Measurements from ENCODE around the gene ESRRB.
A peak's percentile ranks its signal among the peaks of the same experiment; 100 is the strongest.

Gene ESRRB

DNA sequence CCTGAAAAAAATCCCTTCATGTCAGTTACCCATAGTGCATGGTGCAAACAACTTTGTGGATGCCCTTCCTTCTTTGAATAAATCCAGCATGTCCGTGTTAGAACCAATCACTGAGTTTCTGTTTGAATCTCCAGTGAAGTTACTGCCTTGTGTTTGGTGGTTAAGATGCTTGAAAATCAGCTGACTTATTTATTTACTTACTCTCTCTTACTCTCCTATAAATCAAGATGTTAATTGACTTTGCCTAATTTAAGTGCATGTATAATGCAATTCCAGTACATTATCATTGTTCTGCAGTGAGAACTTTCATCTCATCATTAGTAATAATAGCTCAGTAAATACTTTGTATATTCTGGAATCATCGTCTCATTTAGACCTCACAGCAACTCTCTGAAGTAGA is 114.2 kb downstream of the ESRRB start:
- no peak overlapping the region for H3K4me3 ChIP-seq
- H3K36me3 ChIP-seq (replicated peaks), result no peaks in the 10 kb centered on the region
- in situ Hi-C loops (cut with MboI; ENCODE audit: low sequenced_read_pairs), result no loop called here
- H3K9me3 ChIP-seq, result no peaks in the 10 kb centered on the region
- no peak for DNase-seq (ENCODE audit: low spot score in 2 of 2)
- H3K4me1 ChIP-seq, result peaks cover 11% of the 10 kb centered on the region
- H3K27me3 ChIP-seq (ENCODE audit: low read depth), result no peaks in the 10 kb centered on the region

DNA sequence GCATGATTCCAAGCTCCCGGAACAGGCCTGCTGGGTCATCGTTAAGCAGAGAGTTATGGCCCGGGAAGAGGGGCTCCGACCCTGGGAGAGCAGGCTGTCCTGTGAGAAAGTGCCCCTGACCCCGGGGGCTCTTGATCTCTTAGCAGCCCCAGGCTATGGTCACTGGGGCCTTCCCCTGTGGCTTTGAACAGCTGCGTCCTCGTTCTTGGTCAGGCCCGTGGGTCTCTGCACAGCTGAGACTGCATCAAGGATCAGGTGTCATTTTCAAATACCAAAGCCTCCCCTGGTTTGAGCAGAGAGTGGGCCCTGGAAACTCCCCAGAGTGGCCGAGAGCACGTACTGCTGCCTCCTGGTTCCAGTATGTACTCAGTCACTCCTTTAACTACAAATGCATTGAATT is 114.8 kb downstream of the ESRRB start:
- Histone ChIP-seq H3K4me1 (peaks cover 10% of the 10 kb centered on the region), H3K27me3 (ENCODE audit: low read depth) (no peaks in the 10 kb centered on the region), H3K9me3 (no peaks in the 10 kb centered on the region), H3K4me3 (no peak overlapping the region), H3K36me3 (replicated peaks) (no peaks in the 10 kb centered on the region)
- in situ Hi-C loops (cut with MboI; ENCODE audit: low sequenced_read_pairs), result no loop called here
- DNase-seq (ENCODE audit: low spot score in 2 of 2), result no peak

DNA sequence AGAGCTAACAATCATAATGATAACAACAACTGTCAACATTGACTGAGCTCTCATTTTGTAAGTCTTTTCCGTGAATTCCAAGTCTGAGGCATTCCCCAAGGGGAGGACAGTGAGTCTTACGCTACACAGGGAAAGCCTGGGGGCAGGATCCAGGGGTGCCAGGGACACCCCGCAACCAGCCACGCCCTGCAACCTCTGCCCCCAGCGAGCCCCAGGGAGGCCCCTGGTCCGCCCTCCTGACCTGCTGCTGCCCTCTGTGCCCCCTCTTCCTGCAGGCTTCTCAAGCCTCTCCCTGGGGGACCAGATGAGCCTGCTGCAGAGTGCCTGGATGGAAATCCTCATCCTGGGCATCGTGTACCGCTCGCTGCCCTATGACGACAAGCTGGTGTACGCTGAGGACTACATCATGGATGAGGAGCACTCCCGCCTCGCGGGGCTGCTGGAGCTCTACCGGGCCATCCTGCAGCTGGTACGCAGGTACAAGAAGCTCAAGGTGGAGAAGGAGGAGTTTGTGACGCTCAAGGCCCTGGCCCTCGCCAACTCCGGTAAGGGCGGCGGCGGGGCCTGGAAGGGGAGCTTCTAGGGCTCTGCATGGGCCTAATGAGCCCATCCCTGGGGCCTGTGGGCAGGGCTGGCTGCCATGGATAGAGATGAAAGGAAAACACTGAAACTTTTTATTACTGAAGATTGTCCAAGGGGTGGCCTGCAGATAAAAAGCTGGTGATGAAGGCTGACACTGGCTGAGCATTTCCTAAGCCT is 115.4 kb downstream of the ESRRB start:
- Histone ChIP-seq H3K9me3 (no peaks in the 10 kb centered on the region), H3K4me3 (no peak overlapping the region), H3K4me1 (peaks cover 5% of the 10 kb centered on the region), H3K36me3 (replicated peaks) (no peaks in the 10 kb centered on the region), H3K27me3 (ENCODE audit: low read depth) (no peaks in the 10 kb centered on the region)
- no peak for DNase-seq (ENCODE audit: low spot score in 2 of 2)
- in situ Hi-C loops (cut with MboI; ENCODE audit: low sequenced_read_pairs), result no loop called here

DNA sequence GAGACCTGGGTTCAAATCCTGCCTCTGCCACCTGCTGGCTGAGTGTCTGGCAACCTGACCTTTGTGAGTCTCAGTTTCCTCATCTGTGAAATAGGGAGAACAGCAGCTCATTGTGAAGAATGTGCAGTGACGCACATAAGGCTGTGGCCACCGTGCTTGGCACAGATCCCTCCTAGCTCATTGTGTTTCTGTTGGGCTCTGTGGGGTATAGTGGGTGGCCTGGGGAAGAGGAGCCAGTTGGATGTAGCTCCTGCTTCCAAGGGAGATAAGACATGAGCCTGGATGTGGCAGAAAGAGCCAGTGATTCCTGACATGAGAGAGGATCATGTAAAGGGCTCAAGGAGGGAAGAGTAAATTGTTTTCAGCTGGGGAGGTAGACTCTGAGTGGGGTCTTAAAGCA is 120.0 kb downstream of the ESRRB start:
- DNase-seq (ENCODE audit: low spot score in 2 of 2), result no peak
- no peaks in the 10 kb centered on the region for H3K36me3 ChIP-seq (replicated peaks)
- H3K4me1 ChIP-seq, result no peaks in the 10 kb centered on the region
- H3K4me3 ChIP-seq, result no peak overlapping the region
- peaks cover 8% of the 10 kb centered on the region for H3K27me3 ChIP-seq (ENCODE audit: low read depth)
- no peaks in the 10 kb centered on the region for H3K9me3 ChIP-seq
- in situ Hi-C loops (cut with MboI; ENCODE audit: low sequenced_read_pairs), result no loop called here

DNA sequence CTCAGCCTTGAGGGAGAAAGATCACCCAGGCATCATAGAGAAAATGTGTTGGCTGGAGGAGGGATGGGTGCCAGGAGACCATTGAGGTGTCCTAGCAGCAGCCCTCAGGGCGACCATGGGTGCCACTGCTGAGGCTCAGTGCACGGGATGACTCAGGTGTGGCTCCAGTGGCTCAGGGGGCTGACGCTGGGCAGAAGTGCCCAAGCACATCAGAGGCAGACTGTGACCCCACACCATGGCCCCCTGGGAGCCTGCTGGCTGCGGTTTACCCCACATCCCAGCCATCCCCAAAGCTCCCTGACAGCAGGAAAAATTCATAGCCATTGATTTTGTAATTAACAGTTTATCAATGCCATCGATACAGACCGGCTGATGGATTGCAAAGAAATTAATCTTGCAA is 120.7 kb downstream of the ESRRB start:
- in situ Hi-C loops (cut with MboI; ENCODE audit: low sequenced_read_pairs), result no loop called here
- Histone ChIP-seq H3K9me3 (no peaks in the 10 kb centered on the region), H3K4me3 (no peak overlapping the region), H3K36me3 (replicated peaks) (no peaks in the 10 kb centered on the region), H3K27me3 (ENCODE audit: low read depth) (peaks cover 15% of the 10 kb centered on the region), H3K4me1 (no peaks in the 10 kb centered on the region)
- no peak for DNase-seq (ENCODE audit: low spot score in 2 of 2)

DNA sequence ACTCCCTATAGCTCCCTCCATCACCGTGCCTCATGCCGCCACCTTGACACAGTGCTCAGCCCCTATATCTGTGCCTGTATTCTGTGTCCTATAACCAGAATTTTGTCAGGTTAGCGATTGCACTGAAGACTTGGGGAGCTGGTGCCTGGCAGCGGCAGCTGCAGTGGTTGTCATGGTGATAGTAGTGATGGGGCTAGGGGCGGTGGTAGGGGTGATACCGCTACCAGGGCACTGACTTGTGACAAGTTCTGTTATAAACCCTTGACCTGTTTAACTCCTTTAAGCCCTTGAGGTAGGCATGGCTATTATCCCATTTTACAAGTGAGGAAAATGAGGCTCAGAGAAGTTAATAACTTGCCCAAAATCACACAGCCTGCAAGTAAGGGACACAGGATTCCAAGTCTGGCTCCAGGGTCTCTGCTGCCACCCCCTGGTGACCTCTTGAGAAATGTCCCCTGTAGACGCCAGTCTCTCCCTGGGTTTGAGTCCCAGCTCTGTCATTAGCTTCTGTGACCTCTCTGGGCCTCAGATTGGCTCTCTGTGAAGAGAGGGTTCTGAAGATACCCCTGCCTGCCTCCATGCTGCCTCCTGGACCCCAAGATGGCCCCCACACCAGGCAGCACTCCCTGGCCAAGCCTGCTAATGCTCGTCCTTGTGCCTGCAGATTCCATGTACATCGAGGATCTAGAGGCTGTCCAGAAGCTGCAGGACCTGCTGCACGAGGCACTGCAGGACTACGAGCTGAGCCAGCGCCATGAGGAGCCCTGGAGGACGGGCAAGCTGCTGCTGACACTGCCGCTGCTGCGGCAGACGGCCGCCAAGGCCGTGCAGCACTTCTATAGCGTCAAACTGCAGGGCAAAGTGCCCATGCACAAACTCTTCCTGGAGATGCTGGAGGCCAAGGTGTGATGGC is 121.9 kb downstream of the ESRRB start:
- H3K27me3 ChIP-seq (ENCODE audit: low read depth), result peaks cover 18% of the 10 kb centered on the region
- peak in 1 of 2 experiments; percentile 44 for DNase-seq (ENCODE audit: low spot score in 2 of 2)
- in situ Hi-C loops (cut with MboI; ENCODE audit: low sequenced_read_pairs), result no loop called here

DNA sequence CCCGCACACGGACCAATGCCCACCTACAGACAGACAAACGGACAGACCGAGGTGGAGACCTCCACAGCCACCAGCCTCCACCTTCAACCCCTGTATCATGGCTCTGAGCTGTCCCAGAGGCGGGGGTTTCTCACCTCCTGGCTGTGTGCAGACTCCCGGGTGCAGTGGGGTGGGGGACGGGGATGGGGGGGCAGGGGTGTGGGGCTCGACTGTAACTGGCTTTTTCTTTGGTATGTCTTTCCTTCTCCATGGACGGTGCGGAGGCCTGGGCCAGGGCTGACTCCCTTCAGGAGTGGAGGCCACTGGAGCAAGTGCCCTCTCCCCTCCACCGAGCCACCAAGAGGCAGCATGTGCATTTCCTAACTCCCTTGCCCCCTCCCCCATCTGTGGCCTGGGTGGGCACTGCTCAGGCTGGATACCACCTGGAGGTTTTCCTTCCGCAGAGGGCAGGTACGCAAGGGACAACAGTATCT is 122.6 kb downstream of the ESRRB start:
- Histone ChIP-seq H3K27me3 (ENCODE audit: low read depth) (peaks cover 19% of the 10 kb centered on the region), H3K36me3 (replicated peaks) (no peaks in the 10 kb centered on the region), H3K4me3 (no peak overlapping the region), H3K9me3 (no peaks in the 10 kb centered on the region), H3K4me1 (no peaks in the 10 kb centered on the region)
- DNase-seq (ENCODE audit: low spot score in 2 of 2), result no peak
- in situ Hi-C loops (cut with MboI; ENCODE audit: low sequenced_read_pairs), result no loop called here

More for the DNA sequence above, 121.9 kb downstream of the ESRRB start:
- Histone ChIP-seq H3K36me3 (replicated peaks) (no peaks in the 10 kb centered on the region), H3K9me3 (no peaks in the 10 kb centered on the region), H3K4me3 (no peak overlapping the region), H3K4me1 (no peaks in the 10 kb centered on the region)

DNA sequence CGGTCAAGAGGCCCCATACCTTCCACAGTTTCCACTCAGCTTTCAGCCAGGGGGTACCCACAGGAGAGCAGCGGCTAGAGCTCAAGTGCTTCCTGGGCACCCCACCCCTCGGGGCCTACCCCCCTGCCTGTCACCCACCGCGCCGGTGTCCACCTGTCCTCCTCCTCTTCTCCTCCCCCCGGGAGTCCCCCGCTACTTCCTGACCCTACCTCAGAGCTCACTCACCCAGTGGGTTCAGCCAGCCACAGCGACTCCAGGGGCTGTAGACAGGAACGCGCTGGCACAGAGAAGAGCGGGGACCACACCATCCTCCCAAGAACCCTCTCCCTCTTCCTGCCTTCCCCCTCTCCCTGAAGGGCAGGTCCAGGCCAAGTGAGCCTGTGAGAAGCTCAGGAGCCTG is 123.0 kb downstream of the ESRRB start:
- DNase-seq (ENCODE audit: low spot score in 2 of 2), result no peak
- in situ Hi-C loops (cut with MboI; ENCODE audit: low sequenced_read_pairs), result no loop called here

DNA sequence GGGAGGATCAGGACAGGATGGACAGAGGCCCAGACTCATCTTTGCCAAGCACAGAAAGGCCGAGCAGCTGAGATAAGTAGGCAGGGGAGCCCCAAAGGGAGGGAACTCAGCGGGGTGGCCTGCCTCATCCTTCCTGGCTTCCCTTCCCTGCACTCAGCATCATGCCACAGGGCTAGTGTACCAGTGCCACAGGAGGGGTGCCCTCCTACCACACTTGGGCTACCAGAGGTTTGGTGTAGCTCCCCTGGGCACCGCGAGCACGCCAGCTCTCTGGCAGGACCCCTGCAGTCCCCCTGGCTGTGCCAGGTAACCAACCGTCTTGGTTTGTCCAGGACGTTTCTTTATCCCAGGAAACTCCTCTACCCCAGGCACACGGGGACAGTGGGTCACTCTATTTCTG is 123.5 kb downstream of the ESRRB start:
- peaks cover 19% of the 10 kb centered on the region for H3K27me3 ChIP-seq (ENCODE audit: low read depth)
- no peaks in the 10 kb centered on the region for H3K4me1 ChIP-seq
- no peak overlapping the region for H3K4me3 ChIP-seq
- DNase-seq (ENCODE audit: low spot score in 2 of 2), result no peak
- no peaks in the 10 kb centered on the region for H3K36me3 ChIP-seq (replicated peaks)
- no peaks in the 10 kb centered on the region for H3K9me3 ChIP-seq
- in situ Hi-C loops (cut with MboI; ENCODE audit: low sequenced_read_pairs), result no loop called here

More for the DNA sequence above, 123.0 kb downstream of the ESRRB start:
- H3K27me3 ChIP-seq (ENCODE audit: low read depth), result peaks cover 19% of the 10 kb centered on the region
- no peak overlapping the region for H3K4me3 ChIP-seq
- H3K9me3 ChIP-seq, result no peaks in the 10 kb centered on the region
- H3K4me1 ChIP-seq, result no peaks in the 10 kb centered on the region
- no peaks in the 10 kb centered on the region for H3K36me3 ChIP-seq (replicated peaks)

DNA sequence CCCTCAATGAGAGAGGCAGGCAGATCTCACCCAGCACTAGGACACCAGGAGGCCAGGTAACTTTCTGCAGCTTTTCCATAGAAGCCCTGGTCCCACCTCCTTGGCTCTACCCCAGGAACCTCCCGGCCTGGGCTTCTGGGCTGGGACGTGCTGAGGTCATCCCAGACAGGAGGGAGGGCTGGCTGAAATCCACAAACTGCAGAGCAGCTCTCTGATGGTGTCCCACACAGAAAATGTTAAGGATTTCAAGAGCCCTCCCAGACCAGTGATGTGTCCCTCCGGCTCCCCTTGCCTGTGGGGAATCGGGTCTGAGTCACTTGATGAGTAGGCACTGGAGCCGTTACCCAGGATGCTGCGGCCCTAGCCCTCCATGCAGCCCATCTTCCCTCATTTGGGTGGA is 124.1 kb downstream of the ESRRB start:
- in situ Hi-C loops (cut with MboI; ENCODE audit: low sequenced_read_pairs), result no loop called here
- no peak for DNase-seq (ENCODE audit: low spot score in 2 of 2)
- Histone ChIP-seq H3K36me3 (replicated peaks) (no peaks in the 10 kb centered on the region), H3K4me1 (no peaks in the 10 kb centered on the region), H3K4me3 (no peak overlapping the region), H3K9me3 (no peaks in the 10 kb centered on the region), H3K27me3 (ENCODE audit: low read depth) (peaks cover 19% of the 10 kb centered on the region)

DNA sequence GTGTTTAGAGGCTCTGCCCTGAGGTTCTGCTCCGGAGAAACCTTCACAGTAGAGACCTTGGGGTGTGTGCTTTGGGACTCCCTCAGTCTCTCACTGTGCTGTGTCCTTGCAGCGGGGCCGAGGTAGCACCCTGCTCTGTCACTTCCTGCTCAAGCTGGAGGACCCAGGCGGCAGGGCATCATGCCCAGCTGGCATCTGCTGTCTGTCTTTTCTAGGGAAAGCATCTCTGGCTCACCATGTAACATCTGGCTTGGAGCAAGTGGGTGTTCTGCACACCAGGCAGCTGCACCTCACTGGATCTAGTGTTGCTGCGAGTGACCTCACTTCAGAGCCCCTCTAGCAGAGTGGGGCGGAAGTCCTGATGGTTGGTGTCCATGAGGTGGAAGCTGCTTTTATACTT is 124.5 kb downstream of the ESRRB start:
- DNase-seq (ENCODE audit: low spot score in 2 of 2), result no peak
- in situ Hi-C loops (cut with MboI; ENCODE audit: low sequenced_read_pairs), result no loop called here
- no peaks in the 10 kb centered on the region for H3K9me3 ChIP-seq
- H3K4me3 ChIP-seq, result no peak overlapping the region
- H3K4me1 ChIP-seq, result no peaks in the 10 kb centered on the region
- peaks cover 19% of the 10 kb centered on the region for H3K27me3 ChIP-seq (ENCODE audit: low read depth)
- no peaks in the 10 kb centered on the region for H3K36me3 ChIP-seq (replicated peaks)

DNA sequence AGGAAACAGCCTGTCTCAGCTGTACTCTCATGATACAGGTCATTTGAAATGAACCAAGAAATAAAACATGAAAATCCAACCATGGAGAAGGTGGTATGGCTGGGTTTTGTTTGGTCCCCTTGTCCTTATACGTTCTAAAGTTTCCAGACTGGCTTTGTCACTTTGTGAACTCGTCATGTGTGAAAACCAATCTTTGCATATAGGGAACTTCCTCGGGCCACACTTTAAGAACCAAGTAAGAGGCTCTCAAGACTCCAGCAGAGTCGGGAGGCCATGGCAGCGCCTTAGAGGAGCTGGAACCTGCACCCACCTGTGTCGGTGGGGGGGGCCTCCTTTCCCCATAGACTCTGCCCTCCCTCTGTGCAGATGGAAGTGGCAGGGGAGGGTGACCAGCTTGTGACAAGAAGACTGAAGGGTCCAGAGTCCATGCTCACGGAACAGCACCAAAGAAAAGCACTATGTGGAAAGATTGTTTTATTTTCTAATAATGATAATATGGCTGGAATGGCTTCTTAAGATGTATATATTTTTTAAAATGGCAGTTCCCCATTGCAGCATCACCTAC is 125.3 kb downstream of the ESRRB start:
- H3K27me3 ChIP-seq (ENCODE audit: low read depth), result peaks cover 19% of the 10 kb centered on the region
- no peaks in the 10 kb centered on the region for H3K4me1 ChIP-seq
- H3K4me3 ChIP-seq, result no peak overlapping the region
- H3K9me3 ChIP-seq, result no peaks in the 10 kb centered on the region
- DNase-seq (ENCODE audit: low spot score in 2 of 2), result no peak
- in situ Hi-C loops (cut with MboI; ENCODE audit: low sequenced_read_pairs), result no loop called here
- H3K36me3 ChIP-seq (replicated peaks), result no peaks in the 10 kb centered on the region

DNA sequence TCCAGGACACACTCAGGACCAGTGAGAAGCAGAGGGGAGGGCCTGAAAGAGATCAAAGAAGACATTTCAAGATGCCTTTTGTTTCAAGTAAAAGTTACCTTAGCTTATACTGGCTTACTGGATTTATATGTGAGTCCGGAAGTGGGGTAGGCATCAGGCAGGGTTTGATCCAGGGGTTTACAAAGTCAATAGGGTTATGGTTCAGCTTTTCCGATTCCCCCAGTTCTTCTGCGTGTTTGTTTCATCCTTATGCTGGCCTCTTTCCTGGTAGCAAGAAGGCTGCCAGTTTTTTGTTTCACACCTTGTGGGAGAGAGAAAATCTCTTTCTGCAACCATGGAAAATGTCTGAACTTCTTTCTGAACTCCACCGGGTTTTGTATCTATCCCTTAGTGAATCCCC is 126.3 kb downstream of the ESRRB start:
- no peak for DNase-seq (ENCODE audit: low spot score in 2 of 2)
- in situ Hi-C loops (cut with MboI; ENCODE audit: low sequenced_read_pairs), result no loop called here
- no peaks in the 10 kb centered on the region for H3K9me3 ChIP-seq
- H3K4me3 ChIP-seq, result no peak overlapping the region
- H3K36me3 ChIP-seq (replicated peaks), result no peaks in the 10 kb centered on the region
- peaks cover 19% of the 10 kb centered on the region for H3K27me3 ChIP-seq (ENCODE audit: low read depth)
- no peaks in the 10 kb centered on the region for H3K4me1 ChIP-seq

DNA sequence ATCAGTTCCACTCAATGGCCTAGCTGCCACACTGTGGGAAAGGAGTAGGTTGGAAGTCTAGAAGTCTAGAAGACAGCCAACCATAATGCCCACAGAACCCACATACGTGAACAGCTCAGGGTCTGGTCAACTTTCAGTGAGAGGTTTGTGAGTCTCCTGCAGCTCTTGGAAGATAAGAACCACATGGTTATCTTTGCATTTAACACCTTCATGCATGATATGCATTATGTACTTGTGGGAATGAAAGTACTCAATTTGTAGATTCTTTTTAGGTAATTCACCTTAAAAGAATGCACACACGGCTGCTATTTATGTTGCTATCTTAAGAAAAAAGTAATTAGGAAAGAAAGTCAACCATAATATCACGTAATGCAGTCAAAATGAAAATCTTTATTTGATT is 126.7 kb downstream of the ESRRB start:
- in situ Hi-C loops (cut with MboI; ENCODE audit: low sequenced_read_pairs), result no loop called here

More for the DNA sequence above, 126.7 kb downstream of the ESRRB start:
- Histone ChIP-seq H3K4me3 (no peak overlapping the region), H3K27me3 (ENCODE audit: low read depth) (peaks cover 19% of the 10 kb centered on the region), H3K9me3 (no peaks in the 10 kb centered on the region), H3K36me3 (replicated peaks) (no peaks in the 10 kb centered on the region), H3K4me1 (no peaks in the 10 kb centered on the region)
- DNase-seq (ENCODE audit: low spot score in 2 of 2), result no peak

All from HAP-1 (cell line).